ENCODE data around the gene PPM1B.

GRCh38 chr2:44277541-44277940 lies 108.9 kb downstream of the PPM1B start:
- TF ChIP-seq POLR2A (IDR thresholded peaks at IDR 0.05): no peak
- TF ChIP-seq, protein P1, sequence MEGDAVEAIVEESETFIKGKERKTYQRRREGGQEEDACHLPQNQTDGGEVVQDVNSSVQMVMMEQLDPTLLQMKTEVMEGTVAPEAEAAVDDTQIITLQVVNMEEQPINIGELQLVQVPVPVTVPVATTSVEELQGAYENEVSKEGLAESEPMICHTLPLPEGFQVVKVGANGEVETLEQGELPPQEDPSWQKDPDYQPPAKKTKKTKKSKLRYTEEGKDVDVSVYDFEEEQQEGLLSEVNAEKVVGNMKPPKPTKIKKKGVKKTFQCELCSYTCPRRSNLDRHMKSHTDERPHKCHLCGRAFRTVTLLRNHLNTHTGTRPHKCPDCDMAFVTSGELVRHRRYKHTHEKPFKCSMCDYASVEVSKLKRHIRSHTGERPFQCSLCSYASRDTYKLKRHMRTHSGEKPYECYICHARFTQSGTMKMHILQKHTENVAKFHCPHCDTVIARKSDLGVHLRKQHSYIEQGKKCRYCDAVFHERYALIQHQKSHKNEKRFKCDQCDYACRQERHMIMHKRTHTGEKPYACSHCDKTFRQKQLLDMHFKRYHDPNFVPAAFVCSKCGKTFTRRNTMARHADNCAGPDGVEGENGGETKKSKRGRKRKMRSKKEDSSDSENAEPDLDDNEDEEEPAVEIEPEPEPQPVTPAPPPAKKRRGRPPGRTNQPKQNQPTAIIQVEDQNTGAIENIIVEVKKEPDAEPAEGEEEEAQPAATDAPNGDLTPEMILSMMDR (IDR thresholded peaks at IDR 0.05): no peak
